Thyroid gland (tissue), 4 donors: ENCODE results near the gene ABI3BP.

Experiments
- POLR2A ChIP-seq, 2 donors: fragments of 450-650 bp; IDR thresholded peaks; one replicate each; pipeline ENCODE4 v1.6.1; 2017; ENCODE audit warnings: antibody characterized with exemption in 2 of 2, mild to moderate bottlenecking in 2 of 2, moderate library complexity in 1 of 2
- TF ChIP-seq, protein P1 (sequence below), 6 experiments: fragments of 200-600 bp in 3 of 6; fragments of 450-650 bp in 3 of 6; sonication (generic) in 3 of 6; IDR thresholded peaks; one replicate each; pipeline ENCODE4 v1.5.1; 2016 to 2019; ENCODE audit warnings: antibody characterized with exemption in 6 of 6, mild to moderate bottlenecking in 2 of 6, inconsistent platforms in 1 of 6, moderate library complexity in 1 of 6

DNA sequence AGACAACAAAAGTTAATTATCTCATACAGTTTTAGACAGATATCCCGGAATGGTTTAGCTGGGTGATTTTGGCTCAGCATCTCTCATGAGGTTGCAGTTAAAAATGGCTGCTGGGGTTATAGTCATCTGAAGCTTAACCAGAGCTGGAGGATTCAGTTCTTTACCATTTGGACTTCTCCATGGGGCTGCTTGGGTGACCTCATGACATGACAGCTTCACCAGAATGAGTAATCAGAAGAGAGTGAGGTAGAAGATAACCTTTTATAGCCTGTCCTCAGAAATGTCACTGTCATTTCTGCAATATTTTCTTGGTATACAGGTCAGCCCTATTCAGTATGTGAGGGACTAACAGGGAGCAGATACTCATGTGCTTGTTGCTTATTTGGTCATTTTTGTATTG, 253.0 kb downstream of the ABI3BP start:
- TF ChIP-seq, protein P1, sequence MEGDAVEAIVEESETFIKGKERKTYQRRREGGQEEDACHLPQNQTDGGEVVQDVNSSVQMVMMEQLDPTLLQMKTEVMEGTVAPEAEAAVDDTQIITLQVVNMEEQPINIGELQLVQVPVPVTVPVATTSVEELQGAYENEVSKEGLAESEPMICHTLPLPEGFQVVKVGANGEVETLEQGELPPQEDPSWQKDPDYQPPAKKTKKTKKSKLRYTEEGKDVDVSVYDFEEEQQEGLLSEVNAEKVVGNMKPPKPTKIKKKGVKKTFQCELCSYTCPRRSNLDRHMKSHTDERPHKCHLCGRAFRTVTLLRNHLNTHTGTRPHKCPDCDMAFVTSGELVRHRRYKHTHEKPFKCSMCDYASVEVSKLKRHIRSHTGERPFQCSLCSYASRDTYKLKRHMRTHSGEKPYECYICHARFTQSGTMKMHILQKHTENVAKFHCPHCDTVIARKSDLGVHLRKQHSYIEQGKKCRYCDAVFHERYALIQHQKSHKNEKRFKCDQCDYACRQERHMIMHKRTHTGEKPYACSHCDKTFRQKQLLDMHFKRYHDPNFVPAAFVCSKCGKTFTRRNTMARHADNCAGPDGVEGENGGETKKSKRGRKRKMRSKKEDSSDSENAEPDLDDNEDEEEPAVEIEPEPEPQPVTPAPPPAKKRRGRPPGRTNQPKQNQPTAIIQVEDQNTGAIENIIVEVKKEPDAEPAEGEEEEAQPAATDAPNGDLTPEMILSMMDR (IDR thresholded peaks at IDR 0.05): no peak
- no peak for TF ChIP-seq POLR2A (IDR thresholded peaks at IDR 0.05)
